Glutamatergic neuron (in vitro differentiated cells): ENCODE data around the gene ZNF687. TPM values are rescaled to one million over a fixed set of nuclear protein-coding genes. Genes with fewer than 3 reads are reported as not detected.

Source experiments
- DNase-seq: peaks from one replicate; pipeline ENCODE4 v3.0.0; 2022
- H3K27ac Mint-ChIP-seq: one replicate; pipeline ENCODE4 v1.8.0; 2020; ENCODE audit warnings: mild to moderate bottlenecking, mixed read lengths, inconsistent platforms; ENCODE audit not compliant: unreplicated experiment
- H3K27me3 Mint-ChIP-seq: one replicate; pipeline ENCODE4 v1.8.0; 2020; ENCODE audit warnings: mild to moderate bottlenecking, moderate library complexity, mixed read lengths, inconsistent platforms; ENCODE audit not compliant: unreplicated experiment
- H3K36me3 Mint-ChIP-seq: one replicate; pipeline ENCODE4 v1.8.0; 2020; ENCODE audit warnings: mild to moderate bottlenecking, mixed read lengths, inconsistent platforms; ENCODE audit not compliant: unreplicated experiment
- H3K4me1 Mint-ChIP-seq: one replicate; pipeline ENCODE4 v1.8.0; 2020; ENCODE audit warnings: mild to moderate bottlenecking, low read depth, mixed read lengths, inconsistent platforms; ENCODE audit not compliant: unreplicated experiment
- H3K4me3 Mint-ChIP-seq: one replicate; pipeline ENCODE4 v1.8.0; 2020; ENCODE audit warnings: mild to moderate bottlenecking, mixed read lengths, inconsistent platforms; ENCODE audit not compliant: unreplicated experiment
- H3K9me3 Mint-ChIP-seq: one replicate; pipeline ENCODE4 v1.8.0; 2020; ENCODE audit warnings: mild to moderate bottlenecking, moderate library complexity, mixed read lengths, inconsistent platforms; ENCODE audit not compliant: unreplicated experiment
- long read RNA-seq: library from polyadenylated mRNA; unstranded; transcript quantifications from one replicate; pipeline ENCODE4 v2.0.0, GENCODE V29; 2020; ENCODE audit not compliant: unreplicated experiment
- total RNA-seq: library from RNA; stranded (reverse); fragmentation: NEBNext Ultra II Directional; extraction: Animal tissue kit (Norgen Biotek cat#: 25700); gene quantifications from one replicate; pipeline ENCODE4 v1.2.1, GENCODE V29; 2021; ENCODE audit not compliant: unreplicated experiment
- TF ChIP-seq, protein P1 (sequence below): fragments of 200-600 bp; sonication (generic); IDR thresholded peaks from one replicate; pipeline ENCODE4 v1.5.0; 2021; ENCODE audit not compliant: partially characterized antibody, unreplicated experiment

The ZNF687 gene, protein sequence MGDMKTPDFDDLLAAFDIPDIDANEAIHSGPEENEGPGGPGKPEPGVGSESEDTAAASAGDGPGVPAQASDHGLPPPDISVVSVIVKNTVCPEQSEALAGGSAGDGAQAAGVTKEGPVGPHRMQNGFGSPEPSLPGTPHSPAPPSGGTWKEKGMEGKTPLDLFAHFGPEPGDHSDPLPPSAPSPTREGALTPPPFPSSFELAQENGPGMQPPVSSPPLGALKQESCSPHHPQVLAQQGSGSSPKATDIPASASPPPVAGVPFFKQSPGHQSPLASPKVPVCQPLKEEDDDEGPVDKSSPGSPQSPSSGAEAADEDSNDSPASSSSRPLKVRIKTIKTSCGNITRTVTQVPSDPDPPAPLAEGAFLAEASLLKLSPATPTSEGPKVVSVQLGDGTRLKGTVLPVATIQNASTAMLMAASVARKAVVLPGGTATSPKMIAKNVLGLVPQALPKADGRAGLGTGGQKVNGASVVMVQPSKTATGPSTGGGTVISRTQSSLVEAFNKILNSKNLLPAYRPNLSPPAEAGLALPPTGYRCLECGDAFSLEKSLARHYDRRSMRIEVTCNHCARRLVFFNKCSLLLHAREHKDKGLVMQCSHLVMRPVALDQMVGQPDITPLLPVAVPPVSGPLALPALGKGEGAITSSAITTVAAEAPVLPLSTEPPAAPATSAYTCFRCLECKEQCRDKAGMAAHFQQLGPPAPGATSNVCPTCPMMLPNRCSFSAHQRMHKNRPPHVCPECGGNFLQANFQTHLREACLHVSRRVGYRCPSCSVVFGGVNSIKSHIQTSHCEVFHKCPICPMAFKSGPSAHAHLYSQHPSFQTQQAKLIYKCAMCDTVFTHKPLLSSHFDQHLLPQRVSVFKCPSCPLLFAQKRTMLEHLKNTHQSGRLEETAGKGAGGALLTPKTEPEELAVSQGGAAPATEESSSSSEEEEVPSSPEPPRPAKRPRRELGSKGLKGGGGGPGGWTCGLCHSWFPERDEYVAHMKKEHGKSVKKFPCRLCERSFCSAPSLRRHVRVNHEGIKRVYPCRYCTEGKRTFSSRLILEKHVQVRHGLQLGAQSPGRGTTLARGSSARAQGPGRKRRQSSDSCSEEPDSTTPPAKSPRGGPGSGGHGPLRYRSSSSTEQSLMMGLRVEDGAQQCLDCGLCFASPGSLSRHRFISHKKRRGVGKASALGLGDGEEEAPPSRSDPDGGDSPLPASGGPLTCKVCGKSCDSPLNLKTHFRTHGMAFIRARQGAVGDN
- total RNA-seq, result 34.4 TPM
- long read RNA-seq, result 0 reads

GRCh38 chr1:151281969-151282882, at the start of gene ZNF687:
TSS of gene ZNF687 (plus strand) at chr1:151282299. CDS start at chr1:151286292, 3,993 bp downstream.
- Mint-ChIP-seq H3K4me3 (peak within 1 kb of the TSS; percentile 97), H3K27ac (peak within 1 kb of the TSS; percentile 96), H3K27me3 (peaks cover 14% of the 10 kb centered on the region), H3K9me3 (peaks cover 12% of the 10 kb centered on the region), H3K4me1 (peaks cover 15% of the 10 kb centered on the region), H3K36me3 (peaks cover 8% of the 10 kb centered on the region)
- TF ChIP-seq, protein P1, sequence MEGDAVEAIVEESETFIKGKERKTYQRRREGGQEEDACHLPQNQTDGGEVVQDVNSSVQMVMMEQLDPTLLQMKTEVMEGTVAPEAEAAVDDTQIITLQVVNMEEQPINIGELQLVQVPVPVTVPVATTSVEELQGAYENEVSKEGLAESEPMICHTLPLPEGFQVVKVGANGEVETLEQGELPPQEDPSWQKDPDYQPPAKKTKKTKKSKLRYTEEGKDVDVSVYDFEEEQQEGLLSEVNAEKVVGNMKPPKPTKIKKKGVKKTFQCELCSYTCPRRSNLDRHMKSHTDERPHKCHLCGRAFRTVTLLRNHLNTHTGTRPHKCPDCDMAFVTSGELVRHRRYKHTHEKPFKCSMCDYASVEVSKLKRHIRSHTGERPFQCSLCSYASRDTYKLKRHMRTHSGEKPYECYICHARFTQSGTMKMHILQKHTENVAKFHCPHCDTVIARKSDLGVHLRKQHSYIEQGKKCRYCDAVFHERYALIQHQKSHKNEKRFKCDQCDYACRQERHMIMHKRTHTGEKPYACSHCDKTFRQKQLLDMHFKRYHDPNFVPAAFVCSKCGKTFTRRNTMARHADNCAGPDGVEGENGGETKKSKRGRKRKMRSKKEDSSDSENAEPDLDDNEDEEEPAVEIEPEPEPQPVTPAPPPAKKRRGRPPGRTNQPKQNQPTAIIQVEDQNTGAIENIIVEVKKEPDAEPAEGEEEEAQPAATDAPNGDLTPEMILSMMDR, result no peak
- peak; percentile 99 for DNase-seq

GRCh38 chr1:151235235-151235634, 46.9 kb upstream of the ZNF687 start:
- H3K27ac Mint-ChIP-seq, result no peak overlapping the region
- peaks cover 13% of the 10 kb centered on the region for H3K4me1 Mint-ChIP-seq
- no peaks in the 10 kb centered on the region for H3K36me3 Mint-ChIP-seq
- DNase-seq, result no peak
- TF ChIP-seq, protein P1, result no peak
- no peak overlapping the region for H3K4me3 Mint-ChIP-seq
- H3K9me3 Mint-ChIP-seq, result peaks cover 2% of the 10 kb centered on the region
- H3K27me3 Mint-ChIP-seq, result peaks cover 3% of the 10 kb centered on the region

DNA sequence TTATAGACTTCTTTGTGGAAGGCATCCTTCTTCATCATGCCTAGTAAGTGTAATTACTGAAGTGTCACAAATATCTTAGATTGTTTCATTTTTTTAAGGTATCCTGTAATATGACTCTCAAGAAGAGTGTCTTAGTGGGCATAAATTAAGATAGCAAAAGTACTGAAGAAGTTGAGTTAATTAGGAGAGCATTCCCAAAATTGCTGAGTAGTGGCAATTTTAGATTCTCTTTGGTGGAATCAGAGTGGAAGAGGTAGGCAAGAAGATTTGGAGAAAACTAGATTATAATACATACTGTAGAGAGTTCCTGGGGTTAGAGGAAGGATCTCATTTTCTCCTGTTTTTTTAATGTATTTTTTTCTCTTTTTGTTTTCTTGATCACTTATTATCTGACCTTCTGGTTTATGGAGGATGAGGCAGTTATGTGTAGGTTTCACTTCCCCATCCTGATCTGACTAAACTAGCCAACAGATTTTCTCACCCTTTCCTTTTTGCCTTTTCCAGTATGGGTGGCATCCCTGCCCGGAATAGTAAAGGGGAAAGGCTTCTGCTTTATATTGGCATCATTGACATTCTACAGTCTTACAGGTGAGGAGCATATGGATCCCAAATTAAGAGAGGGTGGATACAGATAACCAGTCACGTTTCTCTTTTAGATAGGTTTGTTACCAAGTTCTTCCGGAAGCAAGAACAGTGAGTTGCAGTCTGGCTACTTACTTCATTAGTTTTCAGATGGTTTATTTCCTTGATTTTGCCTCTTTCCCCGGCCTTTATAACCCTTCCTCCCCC, 44.2 kb upstream of the ZNF687 start:
- peaks cover 14% of the 10 kb centered on the region for H3K4me1 Mint-ChIP-seq
- TF ChIP-seq, protein P1, result no peak

DNA sequence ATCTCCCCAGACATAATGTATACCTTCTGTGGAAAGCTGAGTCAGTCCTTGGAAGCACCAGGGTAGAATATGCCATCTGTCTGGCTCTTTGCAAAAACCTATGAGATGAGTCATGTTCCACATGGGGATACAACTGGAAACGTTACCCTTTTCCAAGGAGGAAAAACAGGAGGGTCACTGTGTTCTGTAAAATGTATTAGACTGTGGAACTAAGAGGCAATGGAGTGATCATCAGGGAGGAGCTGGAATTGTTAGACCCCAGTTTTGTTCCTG, 43.7 kb upstream of the ZNF687 start:
- peaks cover 5% of the 10 kb centered on the region for H3K27me3 Mint-ChIP-seq
- no peaks in the 10 kb centered on the region for H3K36me3 Mint-ChIP-seq
- H3K4me1 Mint-ChIP-seq, result peaks cover 14% of the 10 kb centered on the region
- TF ChIP-seq, protein P1, result no peak
- peak overlapping the region; percentile 97 for H3K27ac Mint-ChIP-seq
- DNase-seq, result no peak
- H3K4me3 Mint-ChIP-seq, result peak overlapping the region; percentile 71
- H3K9me3 Mint-ChIP-seq, result peaks cover 2% of the 10 kb centered on the region

More for the DNA sequence above, 44.2 kb upstream of the ZNF687 start:
- H3K27ac Mint-ChIP-seq, result peak overlapping the region; percentile 97
- H3K9me3 Mint-ChIP-seq, result peaks cover 2% of the 10 kb centered on the region
- H3K27me3 Mint-ChIP-seq, result peaks cover 5% of the 10 kb centered on the region
- no peak for DNase-seq
- H3K4me3 Mint-ChIP-seq, result peak overlapping the region; percentile 71
- no peaks in the 10 kb centered on the region for H3K36me3 Mint-ChIP-seq
